HG03342 (cell line): ENCODE data around the gene FBXW9.
A peak's percentile ranks its signal among the peaks of the same experiment; 100 is the strongest.
"Not testable (repeated sequence)": the region's sequence is repeated elsewhere in the genome, so short reads cannot be mapped to it uniquely, and the experiment has no call there.

Experiments used
- ATAC-seq: cut with Tn5 transposase; IDR thresholded peaks from one replicate; pipeline ENCODE4 v1.9.1; 2021; ENCODE audit warnings: mild to moderate bottlenecking, moderate library complexity; ENCODE audit not compliant: unreplicated experiment

FBXW9 gene

DNA sequence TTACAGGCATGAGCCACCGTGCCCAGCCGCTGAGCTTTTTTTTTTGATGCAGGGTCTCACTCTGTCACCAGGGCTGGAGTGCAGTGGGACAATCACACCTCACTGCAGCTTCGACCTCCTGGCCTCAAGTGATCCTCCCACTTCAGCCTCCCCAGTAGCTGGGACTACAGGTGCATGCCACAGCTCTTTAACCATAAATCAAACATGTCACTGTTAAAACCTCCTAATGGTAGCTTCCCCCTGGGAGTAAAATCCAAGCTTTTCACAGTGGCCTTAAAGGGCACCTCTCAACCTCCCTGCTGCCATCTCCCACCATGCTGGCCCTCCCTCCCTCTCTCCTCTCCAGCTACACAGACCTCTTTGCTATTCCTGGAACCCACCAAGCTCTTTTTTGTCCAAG is 10.6 kb downstream of the FBXW9 start:
- ATAC-seq, result no peak

DNA sequence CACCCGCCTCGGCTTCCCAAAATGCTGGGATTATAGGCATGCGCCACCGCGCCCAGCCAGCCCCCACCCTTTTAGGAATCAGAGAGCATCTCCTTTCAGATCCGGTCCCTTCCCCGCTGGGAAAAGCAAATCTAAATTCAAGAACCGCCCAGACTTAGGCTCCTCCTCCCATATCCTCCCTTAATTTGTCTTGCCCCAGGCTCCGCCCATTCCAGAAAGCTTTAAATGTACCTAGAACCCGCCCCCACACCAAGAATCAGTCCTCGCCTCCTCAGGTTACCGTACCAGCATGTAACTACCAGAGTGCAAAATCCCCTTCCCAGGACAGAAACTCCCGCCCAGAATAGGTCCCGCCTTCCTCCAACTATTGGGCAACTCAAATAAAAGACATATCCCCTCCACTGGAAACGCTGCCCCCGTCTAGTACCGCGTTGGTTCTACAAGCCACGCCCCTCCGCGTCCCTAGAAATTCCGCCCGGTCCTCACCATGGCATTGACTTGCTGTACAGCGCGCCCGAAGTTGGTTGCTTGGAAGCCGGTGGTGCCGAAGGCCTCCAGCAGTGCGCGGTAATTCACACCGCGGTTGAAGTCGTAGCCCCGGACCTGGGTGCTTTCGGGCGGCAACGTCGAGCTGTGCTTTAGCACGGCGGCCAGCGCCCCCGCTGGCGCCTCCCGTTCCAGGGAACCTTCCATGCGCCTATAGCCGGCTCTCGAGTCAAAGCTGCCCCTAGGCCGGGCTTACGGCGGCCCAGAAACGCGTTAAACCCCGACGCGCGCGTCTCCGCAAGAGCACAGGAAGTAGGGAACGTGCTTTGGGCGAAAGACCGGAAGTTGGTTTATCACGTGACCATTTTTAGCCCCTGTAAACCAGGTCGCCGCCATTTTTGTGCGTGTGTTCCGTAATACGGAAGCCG is 15.1 kb downstream of the FBXW9 start, which contains the start of gene DHPS:
TSS of gene DHPS (minus strand) at position 807 of the 914 bp plus-strand sequence. CDS start at position 693, 114 bp downstream.
- peak; percentile 58 for ATAC-seq

DNA sequence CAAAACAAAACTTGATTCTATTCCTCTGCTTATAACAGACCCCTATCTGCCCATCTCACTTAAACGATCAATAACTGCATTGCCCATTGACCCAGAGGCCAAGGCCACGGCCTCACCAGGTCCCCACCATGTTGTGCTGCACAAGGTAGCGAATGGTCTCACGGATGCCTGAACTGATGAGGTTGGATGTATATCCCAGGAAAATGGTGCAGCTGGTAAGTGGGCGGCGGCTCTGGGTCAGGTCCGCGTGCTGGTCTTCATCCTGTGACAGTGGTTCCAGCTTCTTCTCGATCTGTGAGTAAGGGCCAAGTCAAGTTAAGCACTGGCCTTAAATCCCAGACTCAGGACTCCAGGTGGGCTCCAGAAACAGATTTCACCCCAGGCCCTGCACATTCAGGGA is 16.4 kb downstream of the FBXW9 start:
- ATAC-seq, result no peak

DNA sequence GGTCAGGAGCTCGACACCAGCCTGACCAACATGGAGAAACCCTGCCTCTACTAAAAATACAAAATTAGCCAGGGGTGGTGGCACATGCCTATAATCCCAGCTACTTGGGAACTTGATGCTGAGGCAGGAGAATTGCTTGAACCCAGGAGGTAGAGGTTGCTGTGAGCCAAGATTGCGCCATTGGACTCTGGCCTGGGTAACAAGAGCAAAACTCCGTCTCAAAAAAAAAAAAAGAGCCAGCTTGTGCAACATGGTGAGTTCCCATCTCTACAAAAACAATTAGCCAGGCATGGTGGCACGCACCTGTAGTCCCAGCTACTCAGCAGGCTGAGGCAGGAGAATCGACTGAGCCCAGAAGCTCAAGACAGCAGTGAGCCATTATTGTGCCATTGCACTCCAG is 18.4 kb downstream of the FBXW9 start:
- not testable (repeated sequence) for ATAC-seq

DNA sequence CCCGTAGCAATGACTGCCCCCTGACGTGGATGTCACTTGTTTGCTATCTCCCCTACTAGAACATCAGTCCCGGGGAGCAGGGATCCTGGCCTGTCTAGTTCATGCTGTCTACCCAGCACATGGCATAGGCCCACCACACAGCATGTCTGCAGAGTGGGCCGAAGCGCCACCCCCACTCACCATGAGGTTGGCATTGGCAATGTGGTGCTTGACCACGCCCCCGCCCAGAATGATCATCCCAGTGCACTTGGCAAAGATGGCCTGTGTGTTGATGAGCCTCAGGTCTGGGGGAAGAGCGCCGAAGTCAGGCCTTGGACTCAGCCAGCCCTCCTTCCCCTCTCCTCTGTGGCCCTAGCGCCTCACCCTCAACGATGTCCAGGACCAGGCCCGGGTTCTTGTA is 19.5 kb downstream of the FBXW9 start:
- no peak for ATAC-seq

DNA sequence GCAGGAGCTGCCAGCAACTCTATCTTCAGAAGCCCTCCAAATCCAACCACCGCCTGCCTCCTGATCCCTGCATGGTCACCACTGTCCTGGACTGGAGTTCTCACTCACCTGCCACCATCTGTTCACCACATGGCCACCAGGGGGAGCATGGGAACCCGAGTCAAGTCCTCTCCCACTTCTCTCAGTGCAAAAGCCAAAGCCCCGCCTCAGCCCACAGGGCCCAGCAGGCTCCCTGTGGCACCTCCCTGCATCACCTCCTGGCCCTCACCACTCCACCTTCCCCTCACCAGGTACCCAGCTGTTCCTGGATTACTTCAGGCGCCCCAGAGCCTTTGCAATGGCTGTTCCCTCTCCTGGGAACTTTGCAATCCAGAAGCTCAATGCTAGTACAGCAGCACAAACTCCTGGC is 20.0 kb downstream of the FBXW9 start:
- ATAC-seq, result no peak

DNA sequence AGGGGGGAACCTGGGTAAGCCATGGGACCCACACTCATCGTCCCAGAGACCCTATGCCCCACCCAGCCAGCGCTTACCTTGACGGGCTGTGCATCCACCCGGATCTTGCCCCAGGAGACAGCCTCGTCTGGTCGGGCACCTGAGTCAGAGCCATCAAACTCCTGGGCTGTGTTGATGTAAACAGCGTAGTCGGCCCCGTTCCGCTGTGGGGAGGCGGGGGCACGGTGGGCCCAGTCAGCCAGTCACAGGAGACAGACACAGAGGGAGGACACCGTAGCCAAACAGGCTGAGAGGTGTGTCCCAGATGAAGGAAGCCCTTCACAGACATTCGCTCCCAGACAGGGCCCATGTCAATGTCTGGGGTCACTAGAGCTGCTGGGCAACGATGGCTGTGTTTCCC is 20.5 kb downstream of the FBXW9 start:
- no peak for ATAC-seq

DNA sequence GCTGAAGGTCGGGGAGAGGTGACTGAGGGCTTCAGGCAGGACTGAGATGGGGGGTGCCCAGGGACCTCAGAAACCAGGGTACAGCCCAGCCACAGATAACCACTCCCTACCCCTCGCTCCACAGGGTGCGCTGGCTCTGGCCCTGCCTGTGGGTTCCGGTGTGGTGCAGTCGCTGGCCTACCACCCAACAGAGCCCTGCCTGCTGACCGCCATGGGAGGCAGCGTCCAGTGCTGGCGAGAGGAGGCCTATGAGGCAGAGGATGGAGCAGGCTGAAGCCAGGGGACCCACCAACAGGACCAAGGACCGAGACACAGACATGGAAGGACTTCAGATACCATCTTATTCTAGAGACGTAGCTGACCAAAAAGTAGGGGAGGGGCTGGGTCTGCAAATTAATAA is 21.0 kb downstream of the FBXW9 start:
- no peak for ATAC-seq

DNA sequence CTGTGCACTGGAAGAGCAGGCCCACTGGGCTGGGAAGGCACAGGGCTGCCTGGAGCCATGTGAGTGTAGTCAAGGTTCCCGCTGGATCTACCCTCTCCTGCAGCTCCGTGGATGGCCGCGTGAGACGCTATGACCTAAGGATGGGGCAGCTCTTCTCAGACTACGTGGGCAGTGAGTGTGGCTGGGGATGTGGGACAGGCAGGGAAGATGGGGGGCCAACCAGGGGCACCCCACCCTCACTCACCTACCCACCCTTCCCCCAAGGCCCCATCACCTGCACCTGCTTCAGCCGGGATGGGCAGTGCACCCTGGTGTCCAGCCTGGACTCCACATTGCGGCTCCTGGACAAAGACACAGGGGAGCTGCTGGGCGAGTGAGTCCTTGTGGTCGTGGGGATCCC is 23.7 kb downstream of the FBXW9 start:
- ATAC-seq, result no peak

DNA sequence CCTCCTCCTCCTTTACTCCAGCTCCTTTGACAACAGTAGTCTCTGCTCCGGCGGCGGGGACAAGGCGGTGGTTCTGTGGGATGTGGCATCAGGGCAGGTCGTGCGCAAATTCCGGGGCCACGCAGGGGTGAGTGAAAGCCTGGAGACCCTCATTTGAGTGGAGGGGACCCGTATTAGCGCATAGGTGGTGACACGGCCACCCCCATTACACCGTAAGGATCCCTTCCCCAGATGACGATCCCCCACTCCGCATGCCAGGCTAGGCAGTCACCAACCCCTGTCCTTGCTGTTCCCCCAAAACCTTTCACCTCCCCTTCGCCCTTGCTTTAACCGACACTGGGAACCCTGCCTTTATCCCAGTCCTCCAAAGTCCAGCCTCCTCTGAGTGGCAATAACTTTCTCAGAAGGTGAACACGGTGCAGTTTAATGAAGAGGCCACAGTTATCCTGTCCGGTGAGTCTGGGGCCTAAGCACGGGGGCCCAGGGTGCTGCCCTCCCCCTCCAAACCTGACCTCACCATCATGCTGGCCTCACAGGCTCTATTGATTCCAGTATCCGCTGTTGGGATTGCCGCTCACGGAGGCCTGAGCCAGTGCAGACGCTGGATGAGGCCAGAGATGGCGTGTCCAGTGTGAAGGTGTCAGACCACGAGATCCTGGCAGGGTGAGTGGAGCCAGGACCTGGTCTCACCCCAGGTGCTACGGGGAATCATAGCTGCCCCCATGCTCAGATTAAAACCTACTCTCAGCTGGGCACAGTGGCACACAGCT is 26.1 kb downstream of the FBXW9 start:
- ATAC-seq, result no peak

DNA sequence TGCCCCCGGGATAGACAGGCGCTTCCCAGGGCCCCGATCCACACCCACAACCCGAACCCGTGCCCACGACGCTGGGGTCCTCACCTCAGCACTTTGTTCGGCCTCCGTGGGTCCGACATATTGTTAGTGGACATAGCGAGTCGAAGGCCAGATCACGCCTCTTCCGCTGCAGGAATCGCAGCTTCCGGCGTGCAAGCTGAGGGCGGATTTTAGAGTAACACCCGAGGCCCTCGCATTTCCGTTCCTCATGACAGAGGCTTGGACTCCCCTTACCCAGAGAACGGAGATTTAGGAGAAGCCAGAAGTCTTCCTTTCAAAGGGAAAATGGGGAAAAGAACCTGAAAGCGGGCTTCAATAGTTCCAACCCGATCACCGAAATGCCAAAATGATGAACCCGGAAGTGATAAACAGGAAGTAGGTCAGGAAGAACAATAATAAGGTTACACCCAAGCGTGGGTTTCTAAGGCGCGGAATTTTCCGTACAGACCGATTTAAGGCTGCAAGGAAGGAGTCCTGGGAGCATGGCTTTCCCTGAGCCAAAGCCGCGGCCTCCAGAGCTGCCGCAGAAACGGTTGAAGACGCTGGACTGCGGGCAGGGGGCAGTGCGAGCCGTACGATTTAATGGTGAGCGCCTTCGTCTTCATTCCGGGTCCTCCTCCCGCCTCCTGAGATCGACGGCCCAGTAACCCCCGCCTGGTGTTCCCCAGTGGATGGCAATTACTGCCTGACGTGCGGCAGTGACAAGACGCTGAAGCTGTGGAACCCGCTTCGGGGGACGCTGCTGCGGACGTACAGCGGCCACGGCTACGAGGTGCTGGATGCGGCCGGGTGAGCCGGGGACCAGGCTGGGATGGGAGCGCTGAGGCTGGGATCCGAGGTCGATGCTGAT is 26.9 kb downstream of the FBXW9 start:
- no peak for ATAC-seq

DNA sequence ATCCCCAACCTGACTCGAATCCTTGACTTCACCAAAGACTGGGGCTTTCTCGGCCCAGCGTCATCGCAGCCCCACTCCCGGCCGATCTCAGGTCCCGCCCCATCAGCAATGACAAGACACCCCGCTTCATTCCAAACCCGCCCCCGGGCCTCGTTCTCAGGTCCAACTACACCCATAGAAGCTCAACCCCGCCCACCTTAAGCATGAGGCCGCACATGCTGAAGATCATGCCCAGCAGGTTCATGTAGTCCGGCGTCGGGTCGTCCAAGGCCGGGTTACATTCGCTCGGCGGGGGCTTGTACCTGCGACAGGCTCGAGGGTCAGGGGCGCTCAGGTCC is 27.5 kb downstream of the FBXW9 start:
- no peak for ATAC-seq

DNA sequence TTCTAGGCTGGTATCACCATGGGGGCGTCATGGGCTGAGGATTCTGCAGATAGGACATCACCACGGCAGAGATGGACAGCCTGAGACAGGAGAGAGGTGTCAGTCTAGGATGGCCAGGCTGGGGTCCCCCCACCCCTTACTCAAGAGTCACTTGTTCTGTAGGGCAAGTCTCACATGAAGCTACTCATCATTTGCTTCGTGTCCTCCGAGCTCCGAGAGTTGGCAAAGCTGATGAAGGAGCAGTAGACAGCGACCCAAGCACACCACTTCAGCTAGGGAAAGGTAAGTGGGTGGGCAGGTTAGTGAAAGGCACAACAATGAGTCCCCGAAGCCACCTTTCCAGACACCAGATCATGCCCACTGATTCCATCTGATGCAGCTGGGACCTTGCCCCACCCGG is 28.1 kb downstream of the FBXW9 start:
- ATAC-seq, result no peak

DNA sequence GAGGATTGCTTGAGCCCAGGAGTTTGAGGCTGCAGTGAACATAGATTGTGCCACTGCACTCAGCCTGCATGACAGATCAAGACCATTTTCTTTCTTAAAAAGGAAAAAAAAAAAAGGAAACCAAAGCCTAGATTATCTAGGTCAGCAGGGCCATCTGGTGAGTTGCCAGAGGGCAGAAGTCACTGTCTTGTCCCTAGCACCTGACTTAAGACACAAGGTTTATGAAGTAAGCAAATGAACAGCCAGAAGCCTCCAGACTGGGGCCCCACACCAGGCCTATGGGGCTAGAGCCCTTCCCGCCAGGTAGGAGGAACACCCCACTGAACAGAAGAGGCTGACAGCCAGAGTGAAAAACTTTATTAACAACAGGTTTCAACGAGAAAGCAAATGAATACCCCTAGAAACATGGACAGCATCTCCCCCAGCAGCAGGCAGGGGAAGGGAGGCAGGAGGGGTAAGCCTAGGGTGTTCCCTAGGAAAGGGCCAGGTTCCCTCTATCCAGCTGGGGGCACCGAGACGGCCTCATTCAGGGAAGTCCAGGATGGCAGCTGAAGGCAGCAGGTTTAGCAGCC is 28.6 kb downstream of the FBXW9 start:
- ATAC-seq, result no peak

DNA sequence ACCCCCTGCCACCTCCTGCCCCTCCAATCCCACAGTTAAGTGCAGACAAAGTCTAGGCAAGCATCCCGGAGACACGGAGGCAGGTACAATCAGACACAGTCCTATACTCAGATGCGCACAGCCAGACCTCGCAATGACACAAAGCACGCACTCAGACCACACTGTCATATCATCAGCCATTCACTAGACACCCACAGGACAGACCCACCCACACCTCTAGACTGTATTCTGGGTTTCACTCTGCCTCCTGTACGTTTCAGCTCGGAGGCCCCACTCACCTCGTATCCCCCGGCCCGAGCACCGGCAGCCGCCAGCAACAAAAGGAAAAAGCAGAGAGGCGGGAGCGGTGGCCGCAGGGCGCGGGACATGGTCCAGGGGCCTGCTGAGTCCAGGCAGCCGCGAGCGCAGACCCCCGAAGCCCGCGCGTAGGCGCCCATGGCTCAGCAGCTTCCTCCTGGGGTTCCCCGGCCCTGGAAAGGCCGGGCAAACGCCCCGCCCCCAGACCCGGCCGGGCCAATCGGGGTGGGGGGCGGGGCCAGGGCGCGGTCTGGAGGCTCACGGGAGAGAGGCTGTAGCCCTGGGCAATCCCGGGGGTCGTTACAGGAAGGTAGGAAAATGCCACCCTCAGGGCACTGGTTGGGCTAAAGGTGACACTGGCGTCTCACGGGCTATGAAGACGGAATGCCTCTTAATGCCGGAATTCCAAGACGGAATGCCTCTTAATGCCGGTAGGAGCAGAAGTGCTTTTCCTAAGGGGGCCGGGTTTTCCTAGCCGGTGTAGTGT is 30.0 kb downstream of the FBXW9 start, which contains the start of the genes MAN2B1 and WDR83:
TSS of gene MAN2B1 (minus strand) at position 478 of the 784 bp plus-strand sequence. CDS start at position 437, 41 bp downstream.
TSS of gene WDR83 (plus strand) at position 543 of the 784 bp plus-strand sequence. CDS start 2,984 bp downstream, outside the sequence.
- ATAC-seq, result peak; percentile 39

DNA sequence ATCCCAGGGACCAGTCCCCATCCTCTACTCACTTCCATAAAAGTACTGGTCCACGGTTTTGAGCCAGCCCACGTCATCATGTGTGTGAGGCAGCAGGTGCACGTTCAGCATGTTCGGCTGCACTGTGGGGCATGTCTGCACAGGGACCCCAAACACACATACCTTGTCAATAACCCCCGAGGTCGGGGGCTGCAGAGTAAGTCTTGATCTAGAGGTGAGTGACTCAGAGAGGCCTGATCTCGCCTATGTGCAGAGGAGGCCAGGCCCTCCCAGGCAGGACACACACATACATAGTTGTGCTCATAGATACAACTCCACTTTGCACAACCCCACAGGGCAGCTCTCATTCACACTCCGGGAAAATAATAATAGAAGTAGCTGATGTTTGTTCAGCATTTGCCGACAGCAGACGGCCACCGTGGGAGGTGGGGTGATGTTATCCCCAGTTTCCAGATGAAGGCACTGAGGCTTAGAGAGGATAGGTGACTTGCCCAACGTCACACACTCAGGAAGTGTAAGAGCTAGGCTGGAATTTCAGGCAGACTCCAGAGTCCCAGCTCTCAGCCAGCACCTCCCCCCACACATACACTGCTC is 30.7 kb downstream of the FBXW9 start:
- ATAC-seq, result no peak

DNA sequence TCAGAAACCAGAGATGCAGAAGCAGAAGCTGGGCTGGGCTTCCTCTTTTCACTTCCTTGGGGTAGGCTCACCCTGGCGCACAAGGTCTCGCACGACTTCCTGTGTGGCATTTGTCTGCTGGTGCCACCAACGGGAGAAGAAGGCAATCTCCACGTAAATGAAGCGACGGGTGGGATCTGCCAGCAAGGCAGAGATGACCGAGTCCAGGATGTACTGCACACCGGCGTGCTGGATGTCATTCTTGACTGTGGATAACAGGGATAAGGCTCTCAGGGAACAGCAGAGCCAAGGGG is 31.2 kb downstream of the FBXW9 start:
- ATAC-seq, result no peak

DNA sequence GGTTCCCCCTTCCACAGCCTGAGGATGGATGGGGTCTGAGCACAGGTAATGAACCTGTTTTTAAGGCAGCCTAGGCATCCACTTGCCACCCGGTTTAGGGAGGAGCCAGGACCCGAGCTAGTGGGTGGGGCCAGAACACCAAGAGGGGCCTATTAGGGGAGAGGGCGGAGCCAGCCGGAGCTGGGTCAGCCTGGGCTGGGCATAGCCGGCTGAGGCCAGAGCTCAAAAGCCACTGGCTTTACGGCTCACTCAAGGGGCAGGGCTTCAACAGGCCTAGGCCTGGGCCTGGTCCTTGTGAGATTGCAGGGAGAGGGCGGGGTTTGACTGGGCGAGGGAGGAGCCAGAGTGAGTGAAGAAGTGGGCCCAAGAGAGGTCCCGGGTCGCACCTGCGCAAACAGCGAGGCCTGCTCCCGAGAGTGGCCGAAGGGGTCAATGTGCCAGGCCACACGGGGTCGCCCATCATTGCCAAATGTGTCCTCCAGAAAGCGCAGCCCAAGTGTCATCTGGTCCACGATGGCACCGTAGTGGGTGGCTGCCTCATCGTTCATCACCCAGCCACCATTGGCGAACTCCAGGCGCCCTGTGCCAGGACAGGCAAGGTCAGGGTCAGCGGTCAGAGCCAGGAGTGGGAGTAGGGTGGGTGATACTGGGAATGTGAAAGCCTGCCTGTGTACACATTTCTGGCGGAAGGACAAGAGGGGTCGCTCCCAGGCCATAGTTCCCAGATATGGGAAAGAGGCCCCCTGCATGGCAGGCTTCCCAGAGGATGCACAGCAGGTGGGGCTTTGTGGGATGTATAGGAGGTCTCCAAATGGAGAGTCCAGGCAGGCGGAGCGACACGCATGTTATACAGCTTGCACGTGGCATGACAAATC is 31.8 kb downstream of the FBXW9 start:
- ATAC-seq, result no peak

DNA sequence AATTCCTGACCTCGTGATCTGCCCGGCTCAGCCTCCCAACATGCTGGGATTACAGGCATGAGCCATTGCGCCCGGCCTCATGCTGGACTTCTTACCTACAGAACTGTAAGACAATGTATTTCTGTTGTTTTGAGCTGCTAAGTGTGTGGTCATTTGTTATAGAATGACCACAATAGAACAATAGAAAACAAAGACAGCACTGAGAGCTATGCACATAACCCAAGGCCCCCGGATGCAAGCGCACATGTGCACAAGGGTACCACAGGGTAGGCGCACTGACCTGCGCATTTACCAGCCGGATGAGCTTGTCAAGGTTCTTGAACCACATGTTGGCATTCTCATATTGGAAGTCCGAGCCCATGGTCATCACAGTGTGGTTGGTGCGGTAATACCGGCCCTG is 35.5 kb downstream of the FBXW9 start:
- no peak for ATAC-seq
